Caki2 (cell line): Measurements from ENCODE around the gene EPHB1. TPM values are rescaled to one million over a fixed set of nuclear protein-coding genes. Genes with fewer than 3 reads are reported as not detected.
"Not testable (repeated sequence)": the region's sequence is repeated elsewhere in the genome, so short reads cannot be mapped to it uniquely, and the experiment has no call there.

Experiments
- DNase-seq: peaks from one replicate; pipeline ENCODE4 v3.0.0-alpha.2; 2015; ENCODE audit warnings: low read depth
- in situ Hi-C: cut with HindIII; loops from 2 replicates; pipeline ENCODE4 v1.10.0; 2016; ENCODE audit warnings: low sequenced_read_pairs, low pct_unique_long_range_greater_than_20kb, mixed read lengths
- total RNA-seq: library from RNA; depleted of rRNA; stranded (reverse); fragments of >200 nt; shearing (Covaris generic); gene quantifications from 2 replicates; pipeline ENCODE4 v1.2.3, GENCODE V29; 2014; ENCODE audit warnings: low replicate concordance

Gene EPHB1
- total RNA-seq, 1 experiment from 2014 or later = 4.1 TPM

DNA sequence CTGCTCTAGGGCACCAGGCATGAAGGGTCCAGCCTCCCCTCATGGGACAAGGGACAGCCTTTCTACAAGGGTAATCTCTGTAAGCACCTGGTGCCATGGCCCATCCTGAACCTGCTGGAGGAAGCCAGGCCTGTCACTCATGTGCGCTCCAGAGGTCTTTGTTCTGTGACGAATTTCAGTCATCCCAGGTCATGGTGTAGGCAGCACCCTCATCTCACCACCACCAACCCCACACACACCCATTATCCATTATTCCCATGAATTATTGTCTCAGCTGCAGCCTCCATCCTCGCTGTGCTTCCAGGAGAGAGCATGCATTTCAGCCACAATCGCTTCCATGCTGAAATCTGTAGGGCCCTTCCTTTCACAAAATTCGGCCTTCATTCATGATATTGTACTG is 419.3 kb downstream of the EPHB1 start:
- in situ Hi-C loops = no loop called here

DNA sequence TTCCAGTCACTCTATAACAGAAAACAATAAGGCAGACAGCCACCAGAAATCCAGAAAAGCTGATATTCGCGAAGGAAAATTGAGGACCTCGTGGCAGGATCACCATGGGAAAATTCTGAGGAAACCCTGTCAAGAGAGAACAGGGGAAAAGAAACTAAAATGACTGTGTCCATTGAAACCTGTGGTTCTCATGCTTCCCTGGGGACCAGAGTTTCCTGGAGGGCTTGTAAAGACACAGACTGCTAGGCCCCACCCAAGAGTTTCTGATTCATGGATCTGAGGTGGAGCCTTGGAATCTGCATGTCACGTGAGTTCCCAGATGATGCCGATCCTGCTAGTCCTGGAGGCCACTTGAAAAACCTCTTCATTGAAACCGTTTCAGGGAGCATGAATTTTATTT is 420.5 kb downstream of the EPHB1 start:
- no peak for DNase-seq

More for the DNA sequence above, 419.3 kb downstream of the EPHB1 start:
- DNase-seq = no peak

GRCh38 chr3:135216659-135217058 is 421.6 kb downstream of the EPHB1 start:
- in situ Hi-C loops = no loop called here
- no peak for DNase-seq

More for the DNA sequence above, 420.5 kb downstream of the EPHB1 start:
- in situ Hi-C loops = no loop called here

GRCh38 chr3:135217730-135218129 is 422.7 kb downstream of the EPHB1 start:
- DNase-seq = no peak
- in situ Hi-C loops = no loop called here

GRCh38 chr3:135218304-135218703 is 423.2 kb downstream of the EPHB1 start:
- in situ Hi-C loops = no loop called here
- DNase-seq = no peak

DNA sequence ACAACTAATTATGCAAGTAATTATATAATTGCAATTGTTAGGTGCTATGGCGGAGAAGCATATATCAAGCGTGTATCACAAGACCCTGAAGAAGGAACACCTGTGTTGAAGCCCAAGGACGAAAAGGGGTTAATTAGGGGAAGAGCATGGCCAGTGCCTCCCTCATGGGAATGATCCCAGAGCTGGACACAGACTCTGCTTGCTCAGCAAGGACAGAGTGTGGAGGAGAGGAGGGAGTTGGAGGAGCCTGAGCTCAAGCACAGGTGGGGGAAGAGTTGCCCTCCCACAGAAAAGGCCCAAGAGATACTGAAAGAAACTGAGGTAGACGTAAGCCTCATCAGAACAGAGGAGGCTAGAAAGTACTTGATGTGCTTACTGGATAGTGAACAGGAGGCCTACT is 423.7 kb downstream of the EPHB1 start:
- DNase-seq = no peak
- in situ Hi-C loops = no loop called here

DNA sequence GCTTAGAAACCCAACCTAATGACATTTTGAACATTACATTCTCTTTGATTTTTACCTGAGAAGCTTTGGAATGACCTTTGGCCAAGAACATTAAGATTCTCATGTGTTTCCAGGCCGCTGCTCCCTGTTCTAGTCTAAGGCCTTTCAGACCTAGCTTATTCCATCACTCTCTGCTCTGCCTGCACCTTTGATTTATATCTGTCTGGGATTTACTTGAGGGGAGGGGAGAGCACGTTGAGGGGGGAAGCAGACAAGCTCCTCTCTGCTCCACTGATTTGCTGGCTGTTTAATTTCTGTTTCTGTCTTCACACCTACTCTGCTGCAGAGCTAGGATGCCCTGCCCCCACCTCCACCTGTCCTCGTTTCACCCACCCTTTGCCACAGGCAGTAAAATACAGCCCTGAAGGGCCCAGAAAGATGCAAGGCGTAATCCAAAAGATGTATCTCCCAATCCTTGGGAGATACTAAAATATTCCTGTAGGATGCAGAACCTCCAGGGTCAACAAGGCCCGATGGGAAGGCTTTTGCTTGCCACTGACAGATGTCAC is 429.8 kb downstream of the EPHB1 start:
- DNase-seq = no peak

DNA sequence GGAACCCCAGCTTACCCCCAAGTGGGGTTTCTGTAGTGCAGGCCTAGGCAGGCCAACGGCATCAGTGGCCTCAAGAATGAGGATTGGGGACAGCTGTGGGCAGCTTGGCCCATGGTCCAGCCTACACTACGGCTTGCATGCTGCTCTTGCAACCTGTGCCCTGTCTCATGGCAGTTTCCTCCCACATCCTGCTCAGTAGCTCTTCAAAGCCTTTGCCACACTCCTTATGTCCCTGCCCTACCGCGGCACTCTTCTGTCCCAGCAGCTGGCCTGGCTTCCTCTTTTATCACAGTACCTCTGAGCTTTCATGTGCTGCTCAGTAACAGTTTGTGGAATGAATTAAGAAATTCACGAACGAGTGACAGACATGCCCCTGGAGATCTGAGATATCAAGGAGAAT is 431.0 kb downstream of the EPHB1 start:
- DNase-seq = no peak
- in situ Hi-C loops = no loop called here

More for the DNA sequence above, 429.8 kb downstream of the EPHB1 start:
- in situ Hi-C loops = no loop called here

- no peak for DNase-seq
- in situ Hi-C loops = no loop called here
These were observed 433.1 kb downstream of the EPHB1 start for GRCh38 chr3:135228201-135228600.

GRCh38 chr3:135229018-135229495 is 434.0 kb downstream of the EPHB1 start:
- in situ Hi-C loops = no loop called here
- DNase-seq = no peak

DNA sequence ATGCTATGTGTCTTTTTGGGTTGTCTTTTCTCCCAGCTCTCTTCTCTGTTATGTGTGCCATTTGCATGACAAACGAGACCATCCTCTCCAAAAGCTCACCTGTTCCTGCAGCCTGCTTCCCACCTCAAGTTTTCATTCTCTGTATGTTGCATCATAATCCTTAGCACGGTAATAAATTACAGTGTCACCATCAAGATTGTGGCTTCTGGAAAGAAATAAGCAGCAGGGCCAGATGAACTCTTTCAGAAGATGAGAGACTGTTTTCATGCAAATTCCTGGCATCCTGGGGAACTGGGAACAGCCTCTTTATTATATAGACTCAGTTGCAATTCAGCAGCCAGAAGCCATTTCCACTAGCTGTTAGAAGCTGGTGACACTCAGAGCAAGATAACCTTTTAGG is 436.7 kb downstream of the EPHB1 start:
- in situ Hi-C loops = no loop called here
- DNase-seq = no peak

DNA sequence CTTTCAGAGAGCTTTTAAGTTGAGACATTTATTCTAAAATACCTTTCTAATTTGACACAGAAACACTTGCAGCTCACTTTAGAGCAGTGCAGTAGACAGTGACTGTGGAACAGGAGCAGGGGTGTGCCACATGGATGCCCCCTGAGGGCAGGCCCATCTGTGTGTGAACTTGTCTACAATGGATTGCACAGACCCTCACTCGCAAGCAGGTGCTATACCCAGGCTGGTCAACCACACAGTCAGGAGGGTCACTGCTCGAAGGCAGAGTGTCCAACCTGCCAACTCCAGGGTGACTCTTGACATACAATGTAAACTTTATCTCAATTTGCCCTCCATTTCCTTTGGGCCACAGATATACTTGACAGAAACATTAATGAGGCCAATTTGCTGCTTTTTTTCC is 437.2 kb downstream of the EPHB1 start:
- in situ Hi-C loops = no loop called here
- DNase-seq = no peak

GRCh38 chr3:135233476-135233875 is 438.4 kb downstream of the EPHB1 start:
- DNase-seq, in situ Hi-C loops: not testable (repeated sequence)

DNA sequence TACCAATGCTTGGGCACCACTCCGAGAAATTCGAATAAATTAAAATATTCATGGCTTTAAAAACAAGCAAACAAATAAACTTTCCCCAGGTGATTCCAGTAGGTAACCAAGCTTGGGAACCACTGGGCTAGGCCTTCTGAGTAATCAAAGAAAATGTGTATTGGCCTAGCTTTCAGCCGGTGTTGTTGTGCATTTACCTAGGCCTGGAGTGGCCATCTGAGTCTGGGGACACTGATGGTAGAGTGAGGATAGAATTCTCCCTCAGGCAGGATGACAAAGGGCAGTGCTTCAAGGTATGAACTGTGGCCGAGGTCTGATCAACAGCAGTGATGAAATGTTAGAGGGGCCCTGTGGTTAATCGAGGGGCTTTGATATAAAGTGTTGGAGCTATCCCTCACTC is 440.5 kb downstream of the EPHB1 start:
- in situ Hi-C loops = no loop called here
- DNase-seq = no peak

GRCh38 chr3:135237371-135238143 is 442.5 kb downstream of the EPHB1 start:
- DNase-seq = no peak
- in situ Hi-C loops = no loop called here

DNA sequence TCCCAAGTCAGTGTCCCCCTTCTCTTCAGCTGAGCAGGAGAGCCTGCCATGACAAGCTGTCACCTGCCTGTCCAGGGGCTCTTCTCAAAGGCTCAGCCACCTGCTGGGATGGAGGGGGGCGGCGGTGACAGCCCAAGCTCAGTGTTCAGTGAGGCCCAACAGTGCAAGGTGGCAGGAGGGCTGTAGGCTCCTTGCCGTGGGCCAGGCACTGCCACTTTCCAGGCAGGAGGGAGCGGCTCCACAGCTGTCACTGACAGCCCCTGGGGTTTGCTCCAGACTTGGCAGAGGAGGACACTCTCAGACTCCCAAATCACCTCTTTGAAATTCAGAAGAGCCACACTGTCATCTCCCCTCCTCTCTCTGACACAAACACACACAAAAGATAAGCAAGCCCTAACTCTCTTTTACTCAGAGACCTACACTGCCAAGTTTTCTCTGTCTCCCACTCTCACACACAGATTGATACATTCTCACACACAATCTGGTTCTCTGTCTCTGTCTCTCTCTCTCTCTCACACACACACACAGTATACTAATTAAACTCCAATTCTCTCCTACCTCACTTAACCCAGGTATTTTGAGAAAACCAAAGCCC is 443.3 kb downstream of the EPHB1 start:
- in situ Hi-C loops = no loop called here
- no peak for DNase-seq

DNA sequence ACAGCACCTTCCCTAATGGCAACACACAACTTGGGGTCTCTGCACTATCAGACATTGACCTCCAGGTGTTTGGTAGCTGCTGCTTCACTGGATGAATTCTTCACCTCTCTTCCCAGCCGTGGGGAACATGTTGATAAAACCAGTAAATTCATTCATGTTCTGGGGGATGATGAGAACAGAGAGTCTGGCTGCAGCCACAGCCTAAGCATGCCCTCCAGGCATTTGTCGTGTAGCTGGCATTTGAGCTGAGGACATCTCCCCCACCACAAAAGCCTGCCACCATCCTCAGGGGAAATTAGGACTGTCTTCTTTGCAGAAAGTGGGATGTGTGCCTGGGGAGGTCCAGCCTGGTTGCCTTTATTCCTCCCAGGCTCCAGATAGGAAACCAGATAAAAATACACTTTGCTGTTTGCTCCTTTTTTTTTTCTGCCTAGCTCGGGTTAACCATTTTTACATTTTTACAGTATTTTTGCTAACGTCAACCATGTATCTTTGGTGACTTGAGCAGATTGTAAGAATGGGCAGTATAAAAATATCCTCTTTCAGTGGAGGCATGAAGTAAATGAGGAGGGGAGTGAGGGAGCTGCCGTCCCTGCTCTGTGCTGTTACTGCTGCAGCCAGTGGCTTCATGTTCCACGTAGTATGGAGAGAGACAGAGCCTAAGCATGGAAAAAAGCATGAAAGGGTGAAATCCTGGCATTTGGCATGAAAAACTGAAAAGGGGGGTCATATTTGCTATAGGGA is 444.0 kb downstream of the EPHB1 start:
- in situ Hi-C loops = no loop called here

GRCh38 chr3:135239615-135239884 is 444.5 kb downstream of the EPHB1 start:
- in situ Hi-C loops = no loop called here

More for the DNA sequence above, 444.0 kb downstream of the EPHB1 start:
- DNase-seq = no peak

GRCh38 chr3:135240426-135240825 is 445.4 kb downstream of the EPHB1 start:
- in situ Hi-C loops = no loop called here
- DNase-seq = no peak

More at GRCh38 chr3:135239615-135239884, 444.5 kb downstream of the EPHB1 start:
- no peak for DNase-seq
